Measurements from ENCODE around the gene NRXN3. TPM values are rescaled to one million over a fixed set of nuclear protein-coding genes. Genes with fewer than 3 reads are reported as not detected.

NRXN3 gene
- total RNA-seq, 1 experiment from 2014 or later: not detected

DNA sequence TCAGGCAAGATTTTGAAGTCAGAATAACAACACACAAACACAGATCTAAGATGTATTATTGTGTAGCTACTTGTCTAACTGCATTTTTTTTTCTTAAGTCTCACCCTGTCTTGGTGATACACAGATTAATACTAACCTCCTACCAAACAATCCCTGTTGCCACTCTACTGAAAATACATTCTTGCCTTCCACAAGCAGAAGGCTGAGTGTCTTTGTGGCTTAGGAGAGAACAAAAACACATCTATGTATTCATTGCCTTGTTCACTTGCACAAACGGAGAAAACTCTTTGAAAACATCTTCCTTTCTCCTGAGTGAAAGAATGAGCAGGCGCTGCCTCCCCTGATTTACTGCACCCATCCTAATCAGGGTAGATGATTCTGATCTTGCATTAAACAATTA, 1398.9 kb downstream of the NRXN3 start:
- ChIA-PET CTCF (no interaction called here), RAD21 (ENCODE audit: low non-redundant PET in 1 of 2, low total read pairs in 2 of 2, uncharacterized antibody in 2 of 2, unreplicated experiment in 2 of 2) (no interaction called here), POLR2A (no interaction called here)
- no TSS peak for BruUV-seq (replicated peaks)
- TF ChIP-seq, protein P1, sequence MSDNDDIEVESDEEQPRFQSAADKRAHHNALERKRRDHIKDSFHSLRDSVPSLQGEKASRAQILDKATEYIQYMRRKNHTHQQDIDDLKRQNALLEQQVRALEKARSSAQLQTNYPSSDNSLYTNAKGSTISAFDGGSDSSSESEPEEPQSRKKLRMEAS (IDR thresholded peaks at IDR 0.05): no peak
- TF ChIP-seq ELF1 (IDR thresholded peaks at IDR 0.05; ENCODE audit: borderline replicate concordance, low read depth) (no peak), POLR2AphosphoS5 (IDR thresholded peaks at IDR 0.05; ENCODE audit: low read depth, low read length) (no peak), CTCF (IDR thresholded peaks at IDR 0.05 in 2 of 3, conservative IDR thresholded peaks at IDR 0.05 in 1 of 3; ENCODE audit: borderline replicate concordance in 1 of 3, insufficient read depth in 1 of 3, low read depth in 2 of 3, low read length in 2 of 3) (no peak), SP1 (IDR thresholded peaks at IDR 0.05; ENCODE audit: low read depth) (no peak), YY1 (IDR thresholded peaks at IDR 0.05; ENCODE audit: extremely low read depth, insufficient replicate concordance, low read depth, low read length) (no peak), POLR2A (IDR thresholded peaks at IDR 0.05; ENCODE audit: borderline replicate concordance, extremely low read depth, insufficient read depth, insufficient read length) (no peak), ZBTB33 (IDR thresholded peaks at IDR 0.05; ENCODE audit: extremely low read depth, insufficient replicate concordance, low read length) (no peak), JUND (IDR thresholded peaks at IDR 0.05) (no peak), ZNF274 (IDR thresholded peaks at IDR 0.05; ENCODE audit: low read depth, low read length) (no peak), CEBPB (IDR thresholded peaks at IDR 0.05; ENCODE audit: low read depth) (no peak), EGR1 (IDR thresholded peaks at IDR 0.05; ENCODE audit: low read depth) (no peak), EZH2 (IDR thresholded peaks at IDR 0.05) (no peak), FOSL1 (IDR thresholded peaks at IDR 0.05; ENCODE audit: low read depth) (no peak), ATF3 (IDR thresholded peaks at IDR 0.05) (no peak), SIN3A (IDR thresholded peaks at IDR 0.05; ENCODE audit: low read depth) (no peak)
- TF ChIP-seq, protein P2, sequence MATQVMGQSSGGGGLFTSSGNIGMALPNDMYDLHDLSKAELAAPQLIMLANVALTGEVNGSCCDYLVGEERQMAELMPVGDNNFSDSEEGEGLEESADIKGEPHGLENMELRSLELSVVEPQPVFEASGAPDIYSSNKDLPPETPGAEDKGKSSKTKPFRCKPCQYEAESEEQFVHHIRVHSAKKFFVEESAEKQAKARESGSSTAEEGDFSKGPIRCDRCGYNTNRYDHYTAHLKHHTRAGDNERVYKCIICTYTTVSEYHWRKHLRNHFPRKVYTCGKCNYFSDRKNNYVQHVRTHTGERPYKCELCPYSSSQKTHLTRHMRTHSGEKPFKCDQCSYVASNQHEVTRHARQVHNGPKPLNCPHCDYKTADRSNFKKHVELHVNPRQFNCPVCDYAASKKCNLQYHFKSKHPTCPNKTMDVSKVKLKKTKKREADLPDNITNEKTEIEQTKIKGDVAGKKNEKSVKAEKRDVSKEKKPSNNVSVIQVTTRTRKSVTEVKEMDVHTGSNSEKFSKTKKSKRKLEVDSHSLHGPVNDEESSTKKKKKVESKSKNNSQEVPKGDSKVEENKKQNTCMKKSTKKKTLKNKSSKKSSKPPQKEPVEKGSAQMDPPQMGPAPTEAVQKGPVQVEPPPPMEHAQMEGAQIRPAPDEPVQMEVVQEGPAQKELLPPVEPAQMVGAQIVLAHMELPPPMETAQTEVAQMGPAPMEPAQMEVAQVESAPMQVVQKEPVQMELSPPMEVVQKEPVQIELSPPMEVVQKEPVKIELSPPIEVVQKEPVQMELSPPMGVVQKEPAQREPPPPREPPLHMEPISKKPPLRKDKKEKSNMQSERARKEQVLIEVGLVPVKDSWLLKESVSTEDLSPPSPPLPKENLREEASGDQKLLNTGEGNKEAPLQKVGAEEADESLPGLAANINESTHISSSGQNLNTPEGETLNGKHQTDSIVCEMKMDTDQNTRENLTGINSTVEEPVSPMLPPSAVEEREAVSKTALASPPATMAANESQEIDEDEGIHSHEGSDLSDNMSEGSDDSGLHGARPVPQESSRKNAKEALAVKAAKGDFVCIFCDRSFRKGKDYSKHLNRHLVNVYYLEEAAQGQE (IDR thresholded peaks at IDR 0.05; ENCODE audit: low read depth): no peak
- Histone ChIP-seq H2AFZ (ENCODE audit: low read depth, low read length, poor library complexity, severe bottlenecking) (no peak overlapping the region), H3K27ac (ENCODE audit: low read depth, low read length) (no peak overlapping the region), H3K36me3 (ENCODE audit: control insufficient read depth in 1 of 2, insufficient read depth in 2 of 2, low read length in 2 of 2) (no peaks in the 10 kb centered on the region), H3K4me1 (ENCODE audit: control insufficient read depth in 1 of 2, insufficient read depth in 2 of 2, low read length in 2 of 2) (no peaks in the 10 kb centered on the region), H3K9me3 (ENCODE audit: control insufficient read depth in 1 of 2, insufficient read depth in 1 of 2, low read depth in 1 of 2, low read length in 2 of 2) (peaks cover 0 to 17% of the 10 kb centered on the region in 2 experiments; a peak in 2 of 4 replicates), H4K20me1 (ENCODE audit: insufficient read depth) (no peaks in the 10 kb centered on the region), H3K9ac (ENCODE audit: low read length) (no peak overlapping the region), H3K9me2 (ENCODE audit: insufficient read depth) (no peaks in the 10 kb centered on the region), H3K27me3 (ENCODE audit: insufficient read depth, low read length) (no peaks in the 10 kb centered on the region), H3K79me2 (ENCODE audit: insufficient read depth, low read length) (no peaks in the 10 kb centered on the region), H3K4me2 (ENCODE audit: low read length) (no peak overlapping the region), H3K4me3 (replicated peaks in 1 of 2; ENCODE audit: low read depth in 1 of 2, low read length in 2 of 2) (no peak overlapping the region)
- ATAC-seq (no peak), DNase-seq (ENCODE audit: low read depth, low spot score) (no peak)
- intact Hi-C loops (cut with micrococcal nuclease): no loop called here

All from HCT116 (cell line).